ENCODE data around the gene TMEM95. TPM values are rescaled to one million over a fixed set of nuclear protein-coding genes. Genes with fewer than 3 reads are reported as not detected.
"Not testable (repeated sequence)": the region's sequence is repeated elsewhere in the genome, so short reads cannot be mapped to it uniquely, and the experiment has no call there.

Gene TMEM95
- total and polyA plus RNA-seq, 2 donors: 0.05 TPM; not detected in 1

DNA sequence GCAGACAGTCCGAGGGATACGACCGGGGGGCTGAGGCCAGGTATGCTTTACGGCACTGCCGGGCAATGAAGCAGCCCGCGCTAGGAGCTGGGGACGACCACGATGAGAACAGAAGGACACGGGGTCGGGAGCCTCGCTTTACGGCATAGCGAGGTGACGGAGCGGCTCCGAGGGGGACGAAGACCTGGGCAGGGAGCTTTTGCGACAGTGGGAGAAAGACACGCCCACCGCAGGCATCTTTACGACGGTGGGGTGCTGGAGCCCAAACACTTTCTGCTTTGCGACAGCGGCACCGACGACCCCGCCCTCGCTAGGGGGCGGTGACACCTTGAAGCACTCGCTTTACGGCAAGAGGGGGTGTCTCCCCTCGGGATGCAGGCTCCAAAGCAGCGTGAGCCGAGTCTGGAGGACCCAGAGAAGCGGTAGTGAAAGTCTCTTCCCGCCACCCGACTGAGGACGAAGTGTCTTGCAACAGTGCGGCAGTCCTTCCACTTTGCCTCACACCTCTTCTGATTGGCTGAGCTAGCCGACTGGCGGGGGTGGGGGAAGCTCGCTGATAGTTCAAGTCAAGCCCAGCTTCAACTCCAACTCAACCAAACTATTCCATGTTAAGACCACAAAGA, 25.5 kb upstream of the TMEM95 start:
- Histone ChIP-seq H3K4me1 (ENCODE audit: control insufficient read depth in 2 of 2, insufficient read depth in 2 of 2, low read length in 2 of 2) (peaks cover 23 to 57% of the 10 kb centered on the region in 2 donors), H3K27ac (ENCODE audit: low read depth in 1 of 2, low read length in 1 of 2) (peak overlapping the region; percentile 95 to 98), H3K36me3 (ENCODE audit: control insufficient read depth in 2 of 2, insufficient read depth in 2 of 2, low read length in 1 of 2) (peaks cover 18 to 22% of the 10 kb centered on the region in 2 donors), H3K9me3 (ENCODE audit: control insufficient read depth in 2 of 2, insufficient read depth in 1 of 2, low read length in 1 of 2) (peaks cover 0 to 2% of the 10 kb centered on the region in 2 donors), H3K4me3 (ENCODE audit: low read length in 2 of 2) (peak overlapping the region; percentile 77 to 85), H3K27me3 (ENCODE audit: control insufficient read depth in 2 of 2, insufficient read depth in 1 of 2, low read length in 1 of 2) (no peaks in the 10 kb centered on the region)
- WGBS: under 1% methylated on average over 43 of the region's 43 CpGs
- peak; percentile 94 to 100 (median 98) for DNase-seq (ENCODE audit: low read depth in 6 of 9, low spot score in 9 of 9)

DNA sequence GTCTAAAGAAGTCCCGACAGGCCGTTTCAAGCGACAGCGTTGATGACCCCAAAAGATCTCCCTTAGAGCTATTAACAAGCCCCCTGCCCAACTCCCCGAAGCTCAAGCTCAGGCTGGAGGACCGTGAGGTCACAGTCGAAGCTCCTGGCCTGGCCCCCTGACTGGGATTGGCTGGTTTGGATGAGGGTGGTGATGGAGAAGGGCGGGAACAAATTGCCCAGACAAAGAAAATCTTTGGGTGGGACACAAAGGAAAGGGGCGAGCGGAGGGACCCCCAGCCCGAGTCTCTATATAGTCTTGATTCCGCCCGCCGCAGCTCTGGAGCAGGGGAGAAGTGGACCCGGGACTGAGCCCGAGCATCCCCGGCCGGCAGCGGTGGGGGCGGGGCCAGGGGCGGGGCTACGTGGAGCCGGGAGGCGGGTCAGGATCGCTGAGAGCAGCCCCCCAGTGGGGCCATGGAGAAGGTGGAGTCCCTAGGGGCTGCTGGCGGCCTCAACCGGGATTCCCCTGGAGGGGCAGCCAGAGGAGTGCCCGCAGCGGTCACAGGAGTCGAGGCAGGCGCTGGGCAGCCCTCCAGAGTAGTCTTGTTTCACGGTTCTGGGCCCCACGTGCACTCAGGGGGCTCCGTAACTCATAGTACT, 24.8 kb upstream of the TMEM95 start:
- 3% methylated on average over 34 of the region's 34 CpGs for WGBS
- Histone ChIP-seq H3K36me3 (ENCODE audit: control insufficient read depth in 2 of 2, insufficient read depth in 2 of 2, low read length in 1 of 2) (peaks cover 13 to 16% of the 10 kb centered on the region in 2 donors), H3K9me3 (ENCODE audit: control insufficient read depth in 2 of 2, insufficient read depth in 1 of 2, low read length in 1 of 2) (peaks cover 0 to 2% of the 10 kb centered on the region in 2 donors), H3K4me1 (ENCODE audit: control insufficient read depth in 2 of 2, insufficient read depth in 2 of 2, low read length in 2 of 2) (peaks cover 23 to 64% of the 10 kb centered on the region in 2 donors), H3K27ac (ENCODE audit: low read depth in 1 of 2, low read length in 1 of 2) (peak overlapping the region; percentile 95 to 98), H3K27me3 (ENCODE audit: control insufficient read depth in 2 of 2, insufficient read depth in 1 of 2, low read length in 1 of 2) (no peaks in the 10 kb centered on the region), H3K4me3 (ENCODE audit: low read length in 2 of 2) (peak overlapping the region; percentile 77 to 85)
- peak in 3 of 9 donors; percentile 67 to 89 (median 81) for DNase-seq (ENCODE audit: low read depth in 6 of 9, low spot score in 9 of 9)

GRCh38 chr17:7330638-7331015, 24.3 kb upstream of the TMEM95 start:
- Histone ChIP-seq H3K4me3 (ENCODE audit: low read length in 2 of 2) (peak overlapping the region; percentile 77 to 85), H3K27me3 (ENCODE audit: control insufficient read depth in 2 of 2, insufficient read depth in 1 of 2, low read length in 1 of 2) (no peaks in the 10 kb centered on the region), H3K4me1 (ENCODE audit: control insufficient read depth in 2 of 2, insufficient read depth in 2 of 2, low read length in 2 of 2) (peaks cover 26 to 69% of the 10 kb centered on the region in 2 donors), H3K27ac (ENCODE audit: low read depth in 1 of 2, low read length in 1 of 2) (peak overlapping the region; percentile 95 to 98), H3K9me3 (ENCODE audit: control insufficient read depth in 2 of 2, insufficient read depth in 1 of 2, low read length in 1 of 2) (peaks cover 0 to 2% of the 10 kb centered on the region in 2 donors), H3K36me3 (ENCODE audit: control insufficient read depth in 2 of 2, insufficient read depth in 2 of 2, low read length in 1 of 2) (peaks cover 9 to 11% of the 10 kb centered on the region in 2 donors)
- no peak for DNase-seq (ENCODE audit: low read depth in 6 of 9, low spot score in 9 of 9)
- WGBS: 82% methylated on average over 13 of the region's 13 CpGs

DNA sequence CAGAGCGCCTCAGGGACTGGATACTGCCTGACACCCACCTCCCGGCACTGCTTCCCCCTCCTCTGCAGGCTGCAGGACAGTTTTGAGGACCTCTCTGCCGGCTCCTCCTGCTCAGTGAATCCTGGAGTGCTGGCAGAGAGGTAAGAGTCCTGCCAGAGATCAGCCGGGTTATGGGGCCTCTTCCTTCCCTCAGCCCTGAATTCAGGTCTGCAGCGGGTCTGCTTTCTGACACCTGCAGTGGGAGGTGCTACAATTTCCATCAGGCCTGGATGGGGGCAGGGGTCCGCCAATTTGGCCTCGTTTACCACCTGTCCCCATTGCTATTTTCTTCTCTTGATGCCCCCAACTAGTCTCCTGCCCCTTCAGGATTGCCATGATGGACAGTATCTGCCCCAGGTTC, 22.8 kb upstream of the TMEM95 start:
- Histone ChIP-seq H3K36me3 (ENCODE audit: control insufficient read depth in 2 of 2, insufficient read depth in 2 of 2, low read length in 1 of 2) (peaks cover 0 to 2% of the 10 kb centered on the region in 2 donors), H3K4me1 (ENCODE audit: control insufficient read depth in 2 of 2, insufficient read depth in 2 of 2, low read length in 2 of 2) (peaks cover 32 to 81% of the 10 kb centered on the region in 2 donors), H3K27ac (ENCODE audit: low read depth in 1 of 2, low read length in 1 of 2) (peak overlapping the region; percentile 75 to 98), H3K4me3 (ENCODE audit: low read length in 2 of 2) (peak overlapping the region in 1 of 2 donors; percentile 47), H3K9me3 (ENCODE audit: control insufficient read depth in 2 of 2, insufficient read depth in 1 of 2, low read length in 1 of 2) (peaks cover 0 to 2% of the 10 kb centered on the region in 2 donors), H3K27me3 (ENCODE audit: control insufficient read depth in 2 of 2, insufficient read depth in 1 of 2, low read length in 1 of 2) (no peaks in the 10 kb centered on the region)
- peak in 2 of 9 donors; percentile 44 to 75 for DNase-seq (ENCODE audit: low read depth in 6 of 9, low spot score in 9 of 9)
- 24% methylated on average over 7 of the region's 7 CpGs for WGBS

GRCh38 chr17:7332600-7333069, 22.3 kb upstream of the TMEM95 start:
- Histone ChIP-seq H3K4me1 (ENCODE audit: control insufficient read depth in 2 of 2, insufficient read depth in 2 of 2, low read length in 2 of 2) (peaks cover 32 to 85% of the 10 kb centered on the region in 2 donors), H3K27ac (ENCODE audit: low read depth in 1 of 2, low read length in 1 of 2) (peak overlapping the region; percentile 75 to 98), H3K4me3 (ENCODE audit: low read length in 2 of 2) (peak overlapping the region in 1 of 2 donors; percentile 47)
- 20% methylated on average over 14 of the region's 14 CpGs for WGBS
- not testable (repeated sequence) for H3K9me3 ChIP-seq (ENCODE audit: control insufficient read depth in 2 of 2, insufficient read depth in 1 of 2, low read length in 1 of 2); H3K36me3 ChIP-seq (ENCODE audit: control insufficient read depth in 2 of 2, insufficient read depth in 2 of 2, low read length in 1 of 2); H3K27me3 ChIP-seq (ENCODE audit: control insufficient read depth in 2 of 2, insufficient read depth in 1 of 2, low read length in 1 of 2)
- DNase-seq (ENCODE audit: low read depth in 6 of 9, low spot score in 9 of 9): peak in 1 of 9 donors; percentile 59

GRCh38 chr17:7334938-7335538, 19.9 kb upstream of the TMEM95 start:
- DNase-seq (ENCODE audit: low read depth in 6 of 9, low spot score in 9 of 9): no peak
- H3K4me3 ChIP-seq (ENCODE audit: low read length in 2 of 2): no peak overlapping the region
- no peak overlapping the region for H3K27ac ChIP-seq (ENCODE audit: low read depth in 1 of 2, low read length in 1 of 2)
- WGBS: 98% methylated on average over 3 of the region's 3 CpGs
- peaks cover 16 to 20% of the 10 kb centered on the region in 2 donors for H3K36me3 ChIP-seq (ENCODE audit: control insufficient read depth in 2 of 2, insufficient read depth in 2 of 2, low read length in 1 of 2)
- no peaks in the 10 kb centered on the region for H3K27me3 ChIP-seq (ENCODE audit: control insufficient read depth in 2 of 2, insufficient read depth in 1 of 2, low read length in 1 of 2)
- H3K4me1 ChIP-seq (ENCODE audit: control insufficient read depth in 2 of 2, insufficient read depth in 2 of 2, low read length in 2 of 2): peaks cover 27 to 77% of the 10 kb centered on the region in 2 donors
- H3K9me3 ChIP-seq (ENCODE audit: control insufficient read depth in 2 of 2, insufficient read depth in 1 of 2, low read length in 1 of 2): peaks cover 0 to 2% of the 10 kb centered on the region in 2 donors

DNA sequence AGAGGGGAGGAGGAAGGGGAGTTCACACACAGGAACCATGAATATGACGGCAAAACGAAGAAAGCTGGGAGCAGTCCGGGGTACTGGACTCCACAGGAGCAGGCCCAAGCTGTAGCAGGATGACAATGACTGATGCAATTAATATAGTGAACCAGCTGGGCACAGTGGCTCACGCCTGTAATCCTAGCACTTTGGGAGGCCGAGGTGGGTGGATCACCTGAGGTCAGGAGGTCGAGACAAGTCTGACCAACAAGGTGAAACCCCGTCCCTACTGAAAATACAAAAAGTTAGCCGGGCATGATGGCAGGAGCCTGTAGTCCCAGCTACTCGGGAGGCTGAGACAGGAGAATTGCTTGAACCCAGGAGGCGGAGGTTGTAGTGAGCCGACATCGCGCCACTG, 19.2 kb upstream of the TMEM95 start:
- WGBS: 92% methylated on average over 13 of the region's 13 CpGs
- H3K27ac ChIP-seq (ENCODE audit: low read depth in 1 of 2, low read length in 1 of 2): peak overlapping the region; percentile 36 to 93
- H3K27me3 ChIP-seq (ENCODE audit: control insufficient read depth in 2 of 2, insufficient read depth in 1 of 2, low read length in 1 of 2): not testable (repeated sequence)

DNA sequence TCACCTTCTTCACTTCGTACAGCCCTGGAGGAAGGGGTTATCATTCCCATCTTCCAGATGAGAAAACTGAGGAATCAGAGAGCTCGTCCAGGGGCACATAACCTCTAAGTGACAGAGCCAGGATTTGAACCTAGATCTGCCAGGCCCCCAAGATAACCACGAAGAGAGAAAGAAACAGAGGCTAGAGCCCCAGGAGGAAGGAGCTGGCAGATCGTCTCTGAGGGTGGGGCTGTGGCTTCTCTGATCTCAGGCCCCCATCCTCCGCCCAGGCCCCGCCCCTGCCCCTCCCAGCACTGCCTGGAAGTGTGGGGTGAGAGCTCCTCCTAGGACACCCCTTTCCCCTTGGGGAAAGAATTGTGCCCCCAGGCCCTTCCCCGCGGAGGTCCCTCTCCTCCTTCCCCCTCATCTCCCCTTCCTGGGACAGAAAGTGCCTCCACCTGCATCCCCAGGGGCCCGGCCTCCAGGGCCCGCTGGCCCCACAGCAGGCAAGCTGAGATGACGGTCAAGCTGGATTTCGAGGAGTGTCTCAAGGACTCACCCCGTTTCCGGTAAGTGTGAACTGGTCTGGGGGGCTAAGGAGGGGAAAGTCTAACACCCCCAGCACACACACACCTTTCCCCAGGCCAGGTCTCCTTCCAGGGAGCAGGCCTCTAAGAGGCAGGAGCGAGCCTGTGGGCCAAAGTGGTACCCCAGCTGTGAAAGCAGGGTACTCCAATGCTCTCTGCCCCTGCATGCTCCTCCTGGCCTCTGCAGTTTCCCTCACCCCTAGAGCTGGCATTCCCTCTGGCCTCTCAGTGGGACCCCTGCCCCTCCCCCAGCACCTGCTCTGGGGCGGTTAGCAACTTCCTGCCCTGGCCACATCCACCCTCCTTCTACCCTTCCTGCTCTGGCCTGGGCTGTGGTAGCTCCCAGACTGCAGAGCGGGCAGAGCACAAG, 18.4 kb upstream of the TMEM95 start, which contains the start of gene ACAP1:
Gene ACAP1 (plus strand): TSS at position 290 of the 936 bp plus-strand sequence. CDS start 206 bp downstream, at position 496.
- H3K4me1 ChIP-seq (ENCODE audit: control insufficient read depth in 2 of 2, insufficient read depth in 2 of 2, low read length in 2 of 2): peaks cover 22 to 62% of the 10 kb centered on the region in 2 donors
- 5% methylated on average over 17 of the region's 17 CpGs for WGBS
- no peaks in the 10 kb centered on the region for H3K27me3 ChIP-seq (ENCODE audit: control insufficient read depth in 2 of 2, insufficient read depth in 1 of 2, low read length in 1 of 2)
- peak within 1 kb of the TSS; percentile 93 to 94 for H3K27ac ChIP-seq (ENCODE audit: low read depth in 1 of 2, low read length in 1 of 2)
- peaks cover 0 to 1% of the 10 kb centered on the region in 2 donors for H3K9me3 ChIP-seq (ENCODE audit: control insufficient read depth in 2 of 2, insufficient read depth in 1 of 2, low read length in 1 of 2)
- peak within 1 kb of the TSS; percentile 78 to 98 for H3K4me3 ChIP-seq (ENCODE audit: low read length in 2 of 2)
- H3K36me3 ChIP-seq (ENCODE audit: control insufficient read depth in 2 of 2, insufficient read depth in 2 of 2, low read length in 1 of 2): peaks cover 26 to 29% of the 10 kb centered on the region in 2 donors
- peak in 6 of 9 donors; percentile 64 to 93 (median 86) for DNase-seq (ENCODE audit: low read depth in 6 of 9, low spot score in 9 of 9)

More for the DNA sequence above, 19.2 kb upstream of the TMEM95 start:
- not testable (repeated sequence) for DNase-seq (ENCODE audit: low read depth in 6 of 9, low spot score in 9 of 9); H3K9me3 ChIP-seq (ENCODE audit: control insufficient read depth in 2 of 2, insufficient read depth in 1 of 2, low read length in 1 of 2)
- H3K36me3 ChIP-seq (ENCODE audit: control insufficient read depth in 2 of 2, insufficient read depth in 2 of 2, low read length in 1 of 2): peaks cover 21 to 22% of the 10 kb centered on the region in 2 donors
- peaks cover 22 to 70% of the 10 kb centered on the region in 2 donors for H3K4me1 ChIP-seq (ENCODE audit: control insufficient read depth in 2 of 2, insufficient read depth in 2 of 2, low read length in 2 of 2)
- peak overlapping the region; percentile 78 to 98 for H3K4me3 ChIP-seq (ENCODE audit: low read length in 2 of 2)

Measured in thymus (tissue), 11 donors.